22Rv1 (cell line): Measurements from ENCODE around the gene FRK.

ENCODE experiments used
- ZFX ChIP-seq: fragments of 450-650 bp; IDR thresholded peaks from 2 replicates; pipeline ENCODE4 v1.6.1; 2017; ENCODE audit warnings: antibody characterized with exemption, borderline replicate concordance
- TF ChIP-seq, protein P1 (sequence below): fragments of 450-650 bp; IDR thresholded peaks from 2 replicates; pipeline ENCODE4 v1.5.1; 2017; ENCODE audit warnings: mild to moderate bottlenecking

DNA sequence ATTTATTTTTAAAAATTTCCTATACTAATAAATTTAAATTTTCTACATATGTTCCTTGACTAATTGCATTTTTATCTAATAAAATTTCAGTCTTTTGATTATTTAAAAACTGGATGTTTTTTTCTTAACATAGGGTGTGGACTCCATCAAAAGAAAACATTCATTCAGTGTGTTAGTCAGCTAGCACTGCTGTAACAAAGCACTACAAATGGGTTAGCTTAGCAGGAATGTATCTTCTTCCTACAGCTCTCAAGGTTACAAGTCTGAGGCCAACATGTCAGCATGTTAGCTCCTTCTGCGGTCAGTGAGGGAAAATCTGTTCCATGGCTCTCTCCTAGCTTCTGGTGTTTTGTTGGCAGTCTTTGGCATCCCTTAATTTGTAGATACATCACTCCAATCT lies 32.5 kb downstream of the FRK start:
- TF ChIP-seq, protein P1, sequence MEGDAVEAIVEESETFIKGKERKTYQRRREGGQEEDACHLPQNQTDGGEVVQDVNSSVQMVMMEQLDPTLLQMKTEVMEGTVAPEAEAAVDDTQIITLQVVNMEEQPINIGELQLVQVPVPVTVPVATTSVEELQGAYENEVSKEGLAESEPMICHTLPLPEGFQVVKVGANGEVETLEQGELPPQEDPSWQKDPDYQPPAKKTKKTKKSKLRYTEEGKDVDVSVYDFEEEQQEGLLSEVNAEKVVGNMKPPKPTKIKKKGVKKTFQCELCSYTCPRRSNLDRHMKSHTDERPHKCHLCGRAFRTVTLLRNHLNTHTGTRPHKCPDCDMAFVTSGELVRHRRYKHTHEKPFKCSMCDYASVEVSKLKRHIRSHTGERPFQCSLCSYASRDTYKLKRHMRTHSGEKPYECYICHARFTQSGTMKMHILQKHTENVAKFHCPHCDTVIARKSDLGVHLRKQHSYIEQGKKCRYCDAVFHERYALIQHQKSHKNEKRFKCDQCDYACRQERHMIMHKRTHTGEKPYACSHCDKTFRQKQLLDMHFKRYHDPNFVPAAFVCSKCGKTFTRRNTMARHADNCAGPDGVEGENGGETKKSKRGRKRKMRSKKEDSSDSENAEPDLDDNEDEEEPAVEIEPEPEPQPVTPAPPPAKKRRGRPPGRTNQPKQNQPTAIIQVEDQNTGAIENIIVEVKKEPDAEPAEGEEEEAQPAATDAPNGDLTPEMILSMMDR, result no peak
- TF ChIP-seq ZFX, result no peak
